Neural cell (in vitro differentiated cells): ENCODE results near the gene KCNMB2.

Experiments used
- CTCF ChIP-seq: fragments of 450-650 bp; IDR thresholded peaks from 2 replicates; pipeline ENCODE4 v1.5.1; 2014; ENCODE audit warnings: antibody characterized with exemption, mild to moderate bottlenecking, moderate library complexity; ENCODE audit not compliant: poor library complexity, severe bottlenecking
- EP300 ChIP-seq: fragments of 450-650 bp; conservative IDR thresholded peaks from 2 replicates; pipeline ENCODE4 v1.6.1; 2014; ENCODE audit warnings: antibody characterized with exemption, mild to moderate bottlenecking, moderate library complexity; ENCODE audit not compliant: poor library complexity, severe bottlenecking
- EZH2 ChIP-seq: fragments of 200-600, 300-800 bp; shearing (Covaris generic), sonication (generic); IDR thresholded peaks from 2 replicates; pipeline ENCODE4 v1.6.1; 2014; ENCODE audit warnings: antibody characterized with exemption, low read length, borderline replicate concordance, mild to moderate bottlenecking; ENCODE audit not compliant: insufficient read depth, poor library complexity, severe bottlenecking
- MXI1 ChIP-seq: fragments of 450-650 bp; conservative IDR thresholded peaks from 2 replicates; pipeline ENCODE4 v1.6.1; 2014; ENCODE audit warnings: antibody characterized with exemption, mild to moderate bottlenecking; ENCODE audit not compliant: poor library complexity, severe bottlenecking
- POLR2AphosphoS5 ChIP-seq: IDR thresholded peaks from 2 replicates; pipeline ENCODE4 v1.6.1; 2012
- RAD21 ChIP-seq: fragments of 450-650 bp; conservative IDR thresholded peaks from 2 replicates; pipeline ENCODE4 v1.6.1; 2014; ENCODE audit warnings: antibody characterized with exemption, mild to moderate bottlenecking, moderate library complexity
- REST ChIP-seq: IDR thresholded peaks from 2 replicates; pipeline ENCODE4 v1.6.1; 2012; ENCODE audit warnings: borderline replicate concordance
- SMC3 ChIP-seq: fragments of 450-650 bp; conservative IDR thresholded peaks from 2 replicates; pipeline ENCODE4 v1.6.1; 2014; ENCODE audit warnings: antibody characterized with exemption, mild to moderate bottlenecking, moderate library complexity; ENCODE audit not compliant: poor library complexity
- TAF1 ChIP-seq: IDR thresholded peaks from 2 replicates; pipeline ENCODE4 v1.6.1; 2012; ENCODE audit warnings: low read depth

GRCh38 chr3:178680489-178680888 is 144.3 kb downstream of the KCNMB2 start:
- TF ChIP-seq CTCF (no peak), TAF1 (no peak), POLR2AphosphoS5 (no peak), REST (no peak), EP300 (no peak), EZH2 (no peak), SMC3 (no peak), MXI1 (no peak), RAD21 (no peak)
